ENCODE data around the gene KPNA4. TPM values are rescaled to one million over a fixed set of nuclear protein-coding genes. Genes with fewer than 3 reads are reported as not detected.

The KPNA4 gene
- total and polyA plus RNA-seq, 2 donors (not counting 3 experiments of a cell fraction or from before 2014, with no cell fraction given): 12.2 to 70.1 TPM

DNA sequence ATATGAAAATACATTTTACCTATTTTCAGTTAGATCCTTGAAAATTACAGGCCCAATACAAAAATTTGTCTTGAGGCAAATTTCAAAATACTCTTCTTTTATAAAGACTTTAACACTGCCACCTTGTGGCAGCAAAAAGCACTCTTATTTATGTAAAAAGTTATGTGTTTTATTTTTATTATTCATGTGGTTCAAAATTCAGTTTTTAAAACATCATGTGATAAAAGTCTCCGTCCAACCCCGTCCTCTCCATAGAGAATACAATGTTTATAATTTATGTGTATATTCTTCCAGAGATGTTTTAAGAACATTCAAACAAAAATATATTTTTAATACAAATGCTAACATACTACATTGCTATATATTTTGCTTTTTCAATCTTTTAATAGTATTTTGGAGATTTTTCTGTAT, 78.9 kb downstream of the KPNA4 start:
- H3K79me2 ChIP-seq (ENCODE audit: control insufficient read depth, insufficient read depth, low read length): no peaks in the 10 kb centered on the region
- H3K4me3 ChIP-seq (replicated peaks in 1 of 3; ENCODE audit: insufficient read depth in 1 of 3, low read depth in 1 of 3, low read length in 3 of 3): no peak overlapping the region
- no TSS peak for BruUV-seq (replicated peaks)
- ChIA-PET POLR2A (no interaction called here), CTCF (interaction anchor here (1.3 to 2.6 kb wide), 4 partner anchors 10 to 324 kb away, joined by 3 to 24 read pairs (median 5); partner anchors contain the start of gene TRIM59)
- DNase-seq (ENCODE audit: low read depth, low spot score) (peak; percentile 44), FAIRE-seq (no peak)
- dilution Hi-C loops (cut with MboI; ENCODE audit: extremely low pct_ligation_motif_present, low sequenced_read_pairs) (no loop called here), intact Hi-C loops (cut with micrococcal nuclease) (loop anchor here (1.0 to 5.0 kb wide), 5 partner anchors 37 to 1224 kb away; partner anchors contain the start of gene TRIM59)
- H3K27me3 ChIP-seq (ENCODE audit: control insufficient read depth in 2 of 2, insufficient read depth in 2 of 2, low read length in 2 of 2): no peaks in the 10 kb centered on the region
- no peaks in the 10 kb centered on the region for H3K9me3 ChIP-seq (replicated peaks; ENCODE audit: control insufficient read depth, insufficient read depth, low read length)
- H3K4me1 ChIP-seq (ENCODE audit: control insufficient read depth, extremely low read depth, insufficient read depth, low read length): peaks cover 5% of the 10 kb centered on the region
- H4K20me1 ChIP-seq (replicated peaks; ENCODE audit: control insufficient read depth, extremely low read depth, insufficient read depth, low read length): no peaks in the 10 kb centered on the region
- TF ChIP-seq, protein P1, sequence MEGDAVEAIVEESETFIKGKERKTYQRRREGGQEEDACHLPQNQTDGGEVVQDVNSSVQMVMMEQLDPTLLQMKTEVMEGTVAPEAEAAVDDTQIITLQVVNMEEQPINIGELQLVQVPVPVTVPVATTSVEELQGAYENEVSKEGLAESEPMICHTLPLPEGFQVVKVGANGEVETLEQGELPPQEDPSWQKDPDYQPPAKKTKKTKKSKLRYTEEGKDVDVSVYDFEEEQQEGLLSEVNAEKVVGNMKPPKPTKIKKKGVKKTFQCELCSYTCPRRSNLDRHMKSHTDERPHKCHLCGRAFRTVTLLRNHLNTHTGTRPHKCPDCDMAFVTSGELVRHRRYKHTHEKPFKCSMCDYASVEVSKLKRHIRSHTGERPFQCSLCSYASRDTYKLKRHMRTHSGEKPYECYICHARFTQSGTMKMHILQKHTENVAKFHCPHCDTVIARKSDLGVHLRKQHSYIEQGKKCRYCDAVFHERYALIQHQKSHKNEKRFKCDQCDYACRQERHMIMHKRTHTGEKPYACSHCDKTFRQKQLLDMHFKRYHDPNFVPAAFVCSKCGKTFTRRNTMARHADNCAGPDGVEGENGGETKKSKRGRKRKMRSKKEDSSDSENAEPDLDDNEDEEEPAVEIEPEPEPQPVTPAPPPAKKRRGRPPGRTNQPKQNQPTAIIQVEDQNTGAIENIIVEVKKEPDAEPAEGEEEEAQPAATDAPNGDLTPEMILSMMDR (IDR thresholded peaks at IDR 0.05; ENCODE audit: extremely low read depth in 1 of 2, insufficient read depth in 1 of 2, low read depth in 1 of 2, low read length in 2 of 2): peak; percentile 30 to 36
- TF ChIP-seq, protein P2, sequence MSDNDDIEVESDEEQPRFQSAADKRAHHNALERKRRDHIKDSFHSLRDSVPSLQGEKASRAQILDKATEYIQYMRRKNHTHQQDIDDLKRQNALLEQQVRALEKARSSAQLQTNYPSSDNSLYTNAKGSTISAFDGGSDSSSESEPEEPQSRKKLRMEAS (IDR thresholded peaks at IDR 0.05; ENCODE audit: insufficient read depth, insufficient read length): no peak
- no peak overlapping the region for H3K9ac ChIP-seq (replicated peaks; ENCODE audit: extremely low read depth, insufficient read depth, low read length)
- H3K36me3 ChIP-seq (ENCODE audit: control insufficient read depth in 2 of 2, extremely low read depth in 1 of 2, insufficient read depth in 2 of 2, low read length in 2 of 2): no peaks in the 10 kb centered on the region
- H3K4me2 ChIP-seq (ENCODE audit: insufficient read depth, low read length): peak overlapping the region; percentile 68
- no peak overlapping the region for H3K27ac ChIP-seq (ENCODE audit: insufficient read depth, low read depth, low read length)
- H2AFZ ChIP-seq (ENCODE audit: low read depth, low read length): no peak overlapping the region
- no peaks in the 10 kb centered on the region for H3K9me1 ChIP-seq (replicated peaks; ENCODE audit: control insufficient read depth, extremely low read depth, insufficient read depth, low read length)

DNA sequence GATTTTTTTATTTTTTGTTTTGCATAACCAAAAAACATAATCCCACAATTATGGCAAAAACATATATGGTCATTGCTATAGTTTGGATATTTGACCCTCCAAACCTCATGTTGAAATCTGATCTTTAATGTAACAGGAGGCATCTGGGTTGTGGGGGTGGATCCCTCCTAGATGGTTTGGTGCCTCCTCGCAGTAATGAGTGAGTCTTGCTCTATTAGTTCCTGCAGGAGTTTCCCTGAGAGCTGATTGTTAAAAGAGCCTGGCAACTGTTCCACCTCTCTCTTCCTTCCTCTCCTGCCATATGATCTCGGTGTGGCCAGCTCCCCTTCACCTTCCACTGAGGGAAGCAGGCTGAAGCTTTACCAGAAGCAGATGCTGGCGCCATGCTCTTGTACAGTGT, 82.6 kb downstream of the KPNA4 start:
- Histone ChIP-seq H3K9me3 (replicated peaks; ENCODE audit: control insufficient read depth, insufficient read depth, low read length) (no peaks in the 10 kb centered on the region), H3K79me2 (ENCODE audit: control insufficient read depth, insufficient read depth, low read length) (no peaks in the 10 kb centered on the region), H4K20me1 (replicated peaks; ENCODE audit: control insufficient read depth, extremely low read depth, insufficient read depth, low read length) (no peaks in the 10 kb centered on the region), H3K9ac (replicated peaks; ENCODE audit: extremely low read depth, insufficient read depth, low read length) (no peak overlapping the region), H3K27me3 (ENCODE audit: control insufficient read depth in 2 of 2, insufficient read depth in 2 of 2, low read length in 2 of 2) (no peaks in the 10 kb centered on the region), H3K9me1 (replicated peaks; ENCODE audit: control insufficient read depth, extremely low read depth, insufficient read depth, low read length) (no peaks in the 10 kb centered on the region), H3K27ac (ENCODE audit: insufficient read depth, low read depth, low read length) (no peak overlapping the region), H3K4me2 (ENCODE audit: insufficient read depth, low read length) (no peak overlapping the region), H3K4me1 (ENCODE audit: control insufficient read depth, extremely low read depth, insufficient read depth, low read length) (peaks cover 5% of the 10 kb centered on the region), H3K36me3 (ENCODE audit: control insufficient read depth in 2 of 2, extremely low read depth in 1 of 2, insufficient read depth in 2 of 2, low read length in 2 of 2) (no peaks in the 10 kb centered on the region), H3K4me3 (replicated peaks in 1 of 3; ENCODE audit: insufficient read depth in 1 of 3, low read depth in 1 of 3, low read length in 3 of 3) (no peak overlapping the region), H2AFZ (ENCODE audit: low read depth, low read length) (no peak overlapping the region)
- DNase-seq (ENCODE audit: low read depth, low spot score): no peak
- TF ChIP-seq POLR2AphosphoS5 (IDR thresholded peaks at IDR 0.05; ENCODE audit: insufficient read depth, low read depth, low read length) (no peak), FOS (IDR thresholded peaks at IDR 0.05; ENCODE audit: borderline replicate concordance, insufficient read depth, low read length) (no peak), GATA2 (IDR thresholded peaks at IDR 0.05; ENCODE audit: insufficient read depth, insufficient read length, low read depth, low read length) (no peak), POLR2A (IDR thresholded peaks at IDR 0.05; ENCODE audit: low read depth, low read length) (no peak)
- TF ChIP-seq, protein P2 (IDR thresholded peaks at IDR 0.05; ENCODE audit: insufficient read depth, insufficient read length): no peak
- TF ChIP-seq, protein P1 (IDR thresholded peaks at IDR 0.05; ENCODE audit: extremely low read depth in 1 of 2, insufficient read depth in 1 of 2, low read depth in 1 of 2, low read length in 2 of 2): no peak
- ChIA-PET CTCF (no interaction called here), POLR2A (no interaction called here)
- intact Hi-C loops (cut with micrococcal nuclease): no loop called here
- no peak for FAIRE-seq
- dilution Hi-C loops (cut with MboI; ENCODE audit: extremely low pct_ligation_motif_present, low sequenced_read_pairs): no loop called here
- no TSS peak for BruUV-seq (replicated peaks)
